HepG2 (cell line): Measurements from ENCODE around the gene SNIP1. TPM values are rescaled to one million over a fixed set of nuclear protein-coding genes. Genes with fewer than 3 reads are reported as not detected.

Source experiments
- FOXA1 ChIP-seq, 2 experiments: fragments of 450-650 bp in 1 of 2; sonication (generic) in 1 of 2; formaldehyde crosslinking in 1 of 2; IDR thresholded peaks; 2 replicates each; pipeline versions ENCODE4 v1.4.0 to v1.6.1; 2016 to 2020; ENCODE audit warnings: missing genetic modification reagents in 1 of 2
- FOXC1 ChIP-seq: sonication (generic); formaldehyde crosslinking; IDR thresholded peaks from 2 replicates; pipeline ENCODE4 v1.8.0; 2022; ENCODE audit warnings: mild to moderate bottlenecking, missing genetic modification reagents, borderline replicate concordance
- HDAC1 ChIP-seq: sonication (generic); formaldehyde crosslinking; IDR thresholded peaks from 2 replicates; pipeline ENCODE4 v1.5.1; 2020; ENCODE audit warnings: mild to moderate bottlenecking, missing genetic modification reagents
- PATZ1 ChIP-seq: sonication (generic); formaldehyde crosslinking; IDR thresholded peaks from 2 replicates; pipeline ENCODE4 v1.4.0; 2020; ENCODE audit warnings: missing genetic modification reagents
- PRDM4 ChIP-seq: sonication (generic); formaldehyde crosslinking; IDR thresholded peaks from 2 replicates; pipeline ENCODE4 v1.9.0; 2021; ENCODE audit warnings: missing genetic modification reagents, borderline replicate concordance
- SAP130 ChIP-seq: IDR thresholded peaks from 2 replicates; pipeline ENCODE4 v1.6.1; 2016; ENCODE audit warnings: low read depth
- TRAFD1 ChIP-seq: sonication (generic); formaldehyde crosslinking; IDR thresholded peaks from 2 replicates; pipeline ENCODE4 v1.5.1; 2020; ENCODE audit warnings: missing genetic modification reagents, mild to moderate bottlenecking, borderline replicate concordance
- ZBTB38 ChIP-seq: sonication (generic); formaldehyde crosslinking; IDR thresholded peaks from 2 replicates; pipeline ENCODE4 v1.5.1; 2020; ENCODE audit warnings: mild to moderate bottlenecking, missing genetic modification reagents
- ZNF687 ChIP-seq: sonication (generic); formaldehyde crosslinking; IDR thresholded peaks from 2 replicates; pipeline ENCODE4 v1.5.1; 2020; ENCODE audit warnings: mild to moderate bottlenecking, missing genetic modification reagents, moderate library complexity
- polyA plus RNA-seq, 8 experiments: library from polyadenylated mRNA; depleted of rRNA in 3 of 8; stranded (reverse) in 7 of 8; unstranded in 1 of 8; fragments of >200 nt; fragmentation: Illumina TruSeq in 4 of 8; extraction: Trizol in 4 of 8; gene quantifications; 2 replicates each; pipeline versions ENCODE4 v1.2.1 to v1.2.3, GENCODE V29; 2011 to 2016; ENCODE audit warnings: low read depth in 4 of 8, missing spikeins in 1 of 8, mixed read lengths in 1 of 8; ENCODE audit not compliant: insufficient read depth in 1 of 8
- total RNA-seq, 5 experiments: library from RNA; depleted of rRNA; stranded (reverse); fragments of >200 nt; fragmentation: Illumina TruSeq; extraction: Trizol; gene quantifications; 2 replicates each; pipeline ENCODE4 v1.2.3, GENCODE V29; 2016; ENCODE audit warnings: low read depth in 1 of 5
- TF ChIP-seq, protein P1 (sequence below): sonication (generic); formaldehyde crosslinking; IDR thresholded peaks from 2 replicates; pipeline ENCODE4 v1.4.0; 2020; ENCODE audit warnings: missing genetic modification reagents, borderline replicate concordance
- TF ChIP-seq, protein P2 (sequence below): fragments of 450-650 bp; IDR thresholded peaks from 2 replicates; pipeline ENCODE4 v1.6.1; 2016

The SNIP1 gene
- total and polyA plus RNA-seq, 2 of the 13 experiments (the other 11 are each of a cell fraction or from before 2014, with no cell fraction given), result 5.5 to 11.2 TPM

DNA sequence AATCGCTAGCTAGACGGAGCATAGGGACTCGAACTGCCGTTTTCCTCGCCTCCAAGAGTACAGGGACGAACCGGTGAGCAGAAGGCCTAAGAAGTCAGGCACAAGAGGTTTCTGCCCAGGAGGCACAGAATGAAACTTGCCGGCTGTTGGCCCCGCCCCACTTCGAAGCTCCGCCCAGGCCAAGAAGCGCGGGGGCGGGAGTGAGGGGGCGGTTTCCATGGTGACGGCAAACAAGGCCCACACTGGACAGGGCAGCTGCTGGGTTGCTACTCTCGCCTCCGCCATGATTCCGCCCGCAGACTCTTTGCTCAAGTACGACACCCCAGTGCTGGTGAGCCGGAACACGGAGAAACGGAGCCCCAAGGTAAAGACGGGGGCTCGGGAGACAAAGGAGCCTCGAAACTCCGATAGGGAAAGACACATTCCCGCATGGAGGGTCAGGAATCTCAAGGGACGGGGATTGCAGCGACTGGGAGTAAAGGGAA is 2.7 kb upstream of the SNIP1 start, which contains the start of gene DNALI1 (continued):
- TF ChIP-seq ZNF687 (CRISPR knock-in tag) (peak; percentile 67), ZBTB38 (peak; percentile 85), TRAFD1 (CRISPR knock-in tag) (0 out of 2 replicates have a peak, but pooled peaks have one; percentile 36), FOXC1 (CRISPR knock-in tag) (0 out of 2 replicates have a peak, but pooled peaks have one; percentile 45), SAP130 (peak; percentile 44), PATZ1 (peak; percentile 75), FOXA1 (IDR thresholded peaks at IDR 0.05) (no peak), FOXA1 (CRISPR knock-in tag; IDR thresholded peaks at IDR 0.05) (0 out of 2 replicates have a peak, but pooled peaks have one; percentile 20), HDAC1 (CRISPR knock-in tag) (0 out of 2 replicates have a peak, but pooled peaks have one; percentile 39), PRDM4 (no peak)
- TF ChIP-seq, protein P1, sequence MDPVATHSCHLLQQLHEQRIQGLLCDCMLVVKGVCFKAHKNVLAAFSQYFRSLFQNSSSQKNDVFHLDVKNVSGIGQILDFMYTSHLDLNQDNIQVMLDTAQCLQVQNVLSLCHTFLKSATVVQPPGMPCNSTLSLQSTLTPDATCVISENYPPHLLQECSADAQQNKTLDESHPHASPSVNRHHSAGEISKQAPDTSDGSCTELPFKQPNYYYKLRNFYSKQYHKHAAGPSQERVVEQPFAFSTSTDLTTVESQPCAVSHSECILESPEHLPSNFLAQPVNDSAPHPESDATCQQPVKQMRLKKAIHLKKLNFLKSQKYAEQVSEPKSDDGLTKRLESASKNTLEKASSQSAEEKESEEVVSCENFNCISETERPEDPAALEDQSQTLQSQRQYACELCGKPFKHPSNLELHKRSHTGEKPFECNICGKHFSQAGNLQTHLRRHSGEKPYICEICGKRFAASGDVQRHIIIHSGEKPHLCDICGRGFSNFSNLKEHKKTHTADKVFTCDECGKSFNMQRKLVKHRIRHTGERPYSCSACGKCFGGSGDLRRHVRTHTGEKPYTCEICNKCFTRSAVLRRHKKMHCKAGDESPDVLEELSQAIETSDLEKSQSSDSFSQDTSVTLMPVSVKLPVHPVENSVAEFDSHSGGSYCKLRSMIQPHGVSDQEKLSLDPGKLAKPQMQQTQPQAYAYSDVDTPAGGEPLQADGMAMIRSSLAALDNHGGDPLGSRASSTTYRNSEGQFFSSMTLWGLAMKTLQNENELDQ, result no peak
- TF ChIP-seq, protein P2, sequence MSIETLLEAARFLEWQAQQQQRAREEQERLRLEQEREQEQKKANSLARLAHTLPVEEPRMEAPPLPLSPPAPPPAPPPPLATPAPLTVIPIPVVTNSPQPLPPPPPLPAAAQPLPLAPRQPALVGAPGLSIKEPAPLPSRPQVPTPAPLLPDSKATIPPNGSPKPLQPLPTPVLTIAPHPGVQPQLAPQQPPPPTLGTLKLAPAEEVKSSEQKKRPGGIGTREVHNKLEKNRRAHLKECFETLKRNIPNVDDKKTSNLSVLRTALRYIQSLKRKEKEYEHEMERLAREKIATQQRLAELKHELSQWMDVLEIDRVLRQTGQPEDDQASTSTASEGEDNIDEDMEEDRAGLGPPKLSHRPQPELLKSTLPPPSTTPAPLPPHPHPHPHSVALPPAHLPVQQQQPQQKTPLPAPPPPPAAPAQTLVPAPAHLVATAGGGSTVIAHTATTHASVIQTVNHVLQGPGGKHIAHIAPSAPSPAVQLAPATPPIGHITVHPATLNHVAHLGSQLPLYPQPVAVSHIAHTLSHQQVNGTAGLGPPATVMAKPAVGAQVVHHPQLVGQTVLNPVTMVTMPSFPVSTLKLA, result no peak
